Nephron progenitor cell (in vitro differentiated cells): ENCODE results near the gene SGCE.

Experiments
- DNase-seq: peaks from one replicate; pipeline ENCODE4 v3.0.0; 2021
- H3K27ac Mint-ChIP-seq: 2 replicates; pipeline ENCODE4 v1.8.0; 2021; ENCODE audit warnings: mild to moderate bottlenecking, moderate library complexity, mixed read lengths
- H3K27me3 Mint-ChIP-seq: 2 replicates; pipeline ENCODE4 v1.8.0; 2021; ENCODE audit warnings: mild to moderate bottlenecking, low read depth, mixed read lengths; ENCODE audit not compliant: poor library complexity
- H3K36me3 Mint-ChIP-seq: 2 replicates; pipeline ENCODE4 v1.8.0; 2021; ENCODE audit warnings: low read depth, mixed read lengths
- H3K4me1 Mint-ChIP-seq: 2 replicates; pipeline ENCODE4 v1.8.0; 2021; ENCODE audit warnings: mixed read lengths
- H3K4me3 Mint-ChIP-seq: 2 replicates; pipeline ENCODE4 v1.8.0; 2021; ENCODE audit warnings: mild to moderate bottlenecking, moderate library complexity, mixed read lengths
- H3K9me3 Mint-ChIP-seq: 2 replicates; pipeline ENCODE4 v1.8.0; 2021; ENCODE audit warnings: mild to moderate bottlenecking, moderate library complexity, mixed read lengths
- TF ChIP-seq, protein P1 (sequence below): fragments of 200-600 bp; sonication (generic); IDR thresholded peaks from 2 replicates; pipeline ENCODE4 v1.5.0; 2021; ENCODE audit warnings: antibody characterized with exemption

Gene SGCE

DNA sequence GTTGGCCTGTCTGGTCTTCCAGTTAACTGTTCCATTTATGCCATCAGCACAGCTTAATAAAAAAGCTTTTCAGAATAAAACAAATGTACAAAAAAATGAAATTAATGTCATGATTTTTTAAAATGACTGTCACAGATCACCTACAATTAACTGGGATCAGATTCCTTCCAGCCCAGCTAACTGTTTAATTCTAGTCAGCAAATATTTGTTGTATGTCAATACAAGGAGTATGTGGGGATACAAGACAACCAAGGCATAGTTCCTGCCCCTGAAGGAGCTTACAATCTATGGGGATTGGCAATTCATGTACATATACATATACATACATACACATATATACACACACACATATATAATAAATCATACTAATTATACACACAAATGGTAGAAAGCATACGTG, 16.5 kb downstream of the SGCE start:
- Mint-ChIP-seq H3K27me3 (no peaks in the 10 kb centered on the region), H3K27ac (no peak overlapping the region), H3K9me3 (no peaks in the 10 kb centered on the region), H3K36me3 (peaks cover 40% of the 10 kb centered on the region), H3K4me1 (peaks cover 4% of the 10 kb centered on the region), H3K4me3 (no peak overlapping the region)
- DNase-seq: no peak
- TF ChIP-seq, protein P1, sequence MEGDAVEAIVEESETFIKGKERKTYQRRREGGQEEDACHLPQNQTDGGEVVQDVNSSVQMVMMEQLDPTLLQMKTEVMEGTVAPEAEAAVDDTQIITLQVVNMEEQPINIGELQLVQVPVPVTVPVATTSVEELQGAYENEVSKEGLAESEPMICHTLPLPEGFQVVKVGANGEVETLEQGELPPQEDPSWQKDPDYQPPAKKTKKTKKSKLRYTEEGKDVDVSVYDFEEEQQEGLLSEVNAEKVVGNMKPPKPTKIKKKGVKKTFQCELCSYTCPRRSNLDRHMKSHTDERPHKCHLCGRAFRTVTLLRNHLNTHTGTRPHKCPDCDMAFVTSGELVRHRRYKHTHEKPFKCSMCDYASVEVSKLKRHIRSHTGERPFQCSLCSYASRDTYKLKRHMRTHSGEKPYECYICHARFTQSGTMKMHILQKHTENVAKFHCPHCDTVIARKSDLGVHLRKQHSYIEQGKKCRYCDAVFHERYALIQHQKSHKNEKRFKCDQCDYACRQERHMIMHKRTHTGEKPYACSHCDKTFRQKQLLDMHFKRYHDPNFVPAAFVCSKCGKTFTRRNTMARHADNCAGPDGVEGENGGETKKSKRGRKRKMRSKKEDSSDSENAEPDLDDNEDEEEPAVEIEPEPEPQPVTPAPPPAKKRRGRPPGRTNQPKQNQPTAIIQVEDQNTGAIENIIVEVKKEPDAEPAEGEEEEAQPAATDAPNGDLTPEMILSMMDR: no peak

DNA sequence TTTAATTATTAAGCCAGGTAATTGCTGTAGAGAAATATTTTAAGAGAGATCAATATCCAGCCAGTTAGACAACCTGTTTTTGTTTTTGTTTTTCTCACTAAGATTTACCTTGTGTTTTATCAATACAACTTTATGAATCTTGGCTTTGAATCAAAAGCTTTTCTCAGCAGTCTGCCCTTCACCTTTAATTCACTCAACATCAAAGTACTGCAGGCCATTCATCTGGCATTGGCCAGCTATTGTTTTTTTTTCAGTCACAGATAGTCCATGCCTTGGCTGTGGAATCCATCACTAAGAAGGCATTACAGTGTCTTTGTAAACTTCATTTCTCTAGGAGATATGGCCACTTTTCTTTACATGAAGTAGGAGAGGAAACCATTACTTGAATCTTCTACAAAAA, 20.2 kb downstream of the SGCE start:
- H3K36me3 Mint-ChIP-seq: peaks cover 26% of the 10 kb centered on the region
- no peak overlapping the region for H3K4me3 Mint-ChIP-seq
- H3K27me3 Mint-ChIP-seq: no peaks in the 10 kb centered on the region
- no peak overlapping the region for H3K27ac Mint-ChIP-seq
- DNase-seq: no peak
- H3K4me1 Mint-ChIP-seq: peaks cover 39% of the 10 kb centered on the region
- H3K9me3 Mint-ChIP-seq: no peaks in the 10 kb centered on the region
- TF ChIP-seq, protein P1: no peak

DNA sequence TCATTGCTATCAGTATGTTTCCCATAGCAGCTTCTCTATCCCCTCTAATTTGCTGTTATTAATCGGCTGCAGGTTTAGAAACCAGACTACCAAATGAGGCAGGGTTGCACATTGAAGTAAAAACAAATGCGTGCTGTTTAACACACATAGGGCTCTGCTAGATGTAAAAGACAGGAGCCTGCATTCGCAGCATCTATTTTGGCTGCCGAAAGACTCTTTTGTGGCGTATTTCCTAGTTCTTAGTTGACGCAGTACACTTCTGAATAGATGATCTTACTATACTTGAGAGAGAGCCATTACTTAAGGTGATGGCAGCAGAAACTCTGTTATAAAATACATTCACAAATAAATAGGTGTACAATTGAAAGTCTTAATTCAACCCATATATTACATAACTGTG, 21.4 kb downstream of the SGCE start:
- TF ChIP-seq, protein P1: no peak
- Mint-ChIP-seq H3K9me3 (no peaks in the 10 kb centered on the region), H3K4me3 (no peak overlapping the region), H3K36me3 (peaks cover 15% of the 10 kb centered on the region), H3K27me3 (no peaks in the 10 kb centered on the region), H3K27ac (no peak overlapping the region), H3K4me1 (peaks cover 41% of the 10 kb centered on the region)
- DNase-seq: no peak

DNA sequence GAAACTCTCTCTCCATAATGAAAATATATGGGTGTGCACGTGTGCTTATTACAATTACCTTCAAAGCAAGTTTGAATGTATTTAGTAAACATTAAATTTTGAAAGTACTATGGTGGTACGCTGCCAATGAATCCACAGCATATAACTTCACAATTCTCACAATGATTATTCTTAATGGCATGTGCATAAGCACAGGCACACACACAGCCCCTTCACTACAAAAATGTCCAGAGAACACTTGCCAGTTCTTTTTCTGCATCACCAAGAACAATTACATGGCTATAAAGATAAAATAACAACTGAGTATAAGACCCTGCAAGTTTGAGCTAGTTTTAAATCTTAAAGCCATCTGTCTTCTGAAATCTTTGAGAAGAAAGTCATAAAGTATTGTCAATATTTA, 22.2 kb downstream of the SGCE start:
- H3K27ac Mint-ChIP-seq: peak overlapping the region; percentile 68
- no peak overlapping the region for H3K4me3 Mint-ChIP-seq
- peaks cover 14% of the 10 kb centered on the region for H3K36me3 Mint-ChIP-seq
- TF ChIP-seq, protein P1: no peak
- no peaks in the 10 kb centered on the region for H3K27me3 Mint-ChIP-seq
- H3K9me3 Mint-ChIP-seq: no peaks in the 10 kb centered on the region
- DNase-seq: no peak
- H3K4me1 Mint-ChIP-seq: peaks cover 41% of the 10 kb centered on the region

DNA sequence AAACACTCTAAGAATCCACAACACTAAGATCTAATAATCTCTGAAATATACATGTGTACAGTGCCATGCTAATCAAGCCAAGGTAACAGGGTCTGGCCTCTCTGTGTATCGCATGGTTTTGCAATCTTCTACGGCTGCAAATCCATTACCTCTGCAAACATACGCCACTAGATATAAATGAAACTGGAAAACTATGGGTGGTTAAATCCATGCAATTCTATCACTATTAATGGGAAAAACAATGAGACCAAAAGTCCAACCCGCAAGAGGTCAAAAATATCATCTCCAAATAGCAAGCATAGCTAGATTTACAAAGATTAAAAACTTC, 23.0 kb downstream of the SGCE start:
- Mint-ChIP-seq H3K9me3 (no peaks in the 10 kb centered on the region), H3K27ac (peak overlapping the region; percentile 27), H3K4me3 (no peak overlapping the region), H3K4me1 (peaks cover 41% of the 10 kb centered on the region), H3K36me3 (peaks cover 10% of the 10 kb centered on the region), H3K27me3 (no peaks in the 10 kb centered on the region)
- TF ChIP-seq, protein P1: no peak
- DNase-seq: no peak

DNA sequence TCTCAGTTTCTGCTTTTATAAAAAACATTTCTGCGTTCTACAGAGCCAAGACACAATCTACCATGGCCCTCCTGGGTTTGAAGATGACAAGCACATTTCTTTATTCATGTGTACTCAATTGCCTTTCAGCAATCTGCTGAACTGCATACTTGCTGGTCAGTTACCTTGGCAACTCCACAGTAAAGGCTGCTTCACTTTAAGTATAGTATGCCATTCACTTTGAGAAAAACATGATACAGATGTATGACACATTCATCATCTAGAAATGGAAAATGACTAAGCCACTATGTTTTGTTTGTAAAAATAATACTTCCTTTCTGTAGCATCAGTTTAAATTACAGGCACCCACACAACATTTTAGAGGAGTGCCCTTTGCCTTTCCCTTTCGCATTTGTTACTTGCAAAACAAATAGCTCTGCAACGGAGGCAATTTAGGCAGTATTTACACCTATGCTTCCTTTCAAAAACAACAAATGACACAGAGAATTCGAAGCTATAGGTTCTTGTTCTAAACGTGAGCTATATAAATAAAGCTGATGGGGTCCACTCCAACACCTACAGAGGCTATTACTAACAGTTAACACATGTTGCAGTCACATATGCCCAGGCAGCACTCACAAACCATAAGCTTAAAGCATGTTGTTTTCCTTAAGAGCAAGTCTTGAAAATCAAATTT, 23.5 kb downstream of the SGCE start:
- DNase-seq: no peak
- no peak overlapping the region for H3K4me3 Mint-ChIP-seq
- peaks cover 41% of the 10 kb centered on the region for H3K4me1 Mint-ChIP-seq
- H3K9me3 Mint-ChIP-seq: no peaks in the 10 kb centered on the region
- H3K27me3 Mint-ChIP-seq: no peaks in the 10 kb centered on the region
- peaks cover 5% of the 10 kb centered on the region for H3K36me3 Mint-ChIP-seq
- TF ChIP-seq, protein P1: no peak
- H3K27ac Mint-ChIP-seq: peak overlapping the region; percentile 27
